CD4-positive, alpha-beta T cell treated with Interleukin-4 for 4 hours (primary cell): ENCODE results near the gene NUTM2E.
"Not testable (repeated sequence)": the region's sequence is repeated elsewhere in the genome, so short reads cannot be mapped to it uniquely, and the experiment has no call there.

Experiments used
- DNase-seq: peaks from one replicate; pipeline ENCODE4 v3.0.0-alpha.2; 2020

The NUTM2E gene

GRCh38 chr10:79866903-79867551, 40.5 kb downstream of the NUTM2E start:
- not testable (repeated sequence) for DNase-seq

DNA sequence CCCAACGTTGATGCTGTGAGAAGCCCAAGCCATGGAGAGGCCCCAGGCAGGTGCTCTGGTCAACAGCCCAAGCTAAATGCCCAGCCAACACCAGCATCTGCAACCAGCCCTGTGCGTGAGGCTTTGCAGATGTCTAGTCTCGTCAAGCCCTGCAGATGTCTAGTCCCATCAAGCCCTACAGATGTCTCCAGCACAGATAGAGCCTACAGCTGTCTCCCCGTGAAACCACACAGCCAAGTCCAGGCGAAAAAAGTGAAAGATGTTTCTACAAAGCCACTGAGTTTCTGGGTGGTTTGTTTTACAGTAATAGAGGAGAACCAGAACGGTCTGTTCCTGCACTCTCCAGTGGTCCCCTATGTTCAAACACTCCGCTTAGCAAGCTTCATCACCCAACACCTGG, 41.5 kb downstream of the NUTM2E start:
- DNase-seq = not testable (repeated sequence)

DNA sequence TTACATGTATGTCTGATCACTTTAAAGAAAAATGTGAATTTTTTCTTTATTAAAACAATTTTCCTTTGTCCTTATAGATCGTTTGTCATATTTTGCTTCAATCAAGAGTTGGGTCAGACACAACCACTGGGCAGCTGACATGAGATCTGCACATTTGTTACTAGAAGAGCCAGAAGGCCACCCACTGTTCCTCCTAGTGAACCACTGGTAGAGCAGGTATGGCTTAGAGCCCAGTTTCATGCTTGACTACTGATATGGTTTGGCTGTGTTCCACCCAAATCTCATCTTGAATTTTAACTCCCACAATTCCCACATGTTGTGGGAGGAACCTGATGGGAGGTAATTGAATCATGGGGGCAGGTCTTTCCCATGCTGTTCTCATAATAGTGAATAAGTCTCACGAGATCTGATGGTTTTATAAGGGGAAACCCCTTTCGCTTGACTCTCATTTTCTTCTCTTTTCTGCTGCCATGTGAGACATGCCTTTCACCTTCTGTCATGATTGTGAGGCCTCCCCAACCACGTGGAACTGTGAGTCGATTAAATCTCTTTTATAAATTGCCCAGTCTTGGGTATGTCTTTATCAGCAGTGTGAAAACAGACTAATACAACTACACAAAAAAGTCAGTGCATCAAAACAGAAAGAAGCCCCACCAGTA, 43.0 kb downstream of the NUTM2E start:
- DNase-seq = not testable (repeated sequence)

DNA sequence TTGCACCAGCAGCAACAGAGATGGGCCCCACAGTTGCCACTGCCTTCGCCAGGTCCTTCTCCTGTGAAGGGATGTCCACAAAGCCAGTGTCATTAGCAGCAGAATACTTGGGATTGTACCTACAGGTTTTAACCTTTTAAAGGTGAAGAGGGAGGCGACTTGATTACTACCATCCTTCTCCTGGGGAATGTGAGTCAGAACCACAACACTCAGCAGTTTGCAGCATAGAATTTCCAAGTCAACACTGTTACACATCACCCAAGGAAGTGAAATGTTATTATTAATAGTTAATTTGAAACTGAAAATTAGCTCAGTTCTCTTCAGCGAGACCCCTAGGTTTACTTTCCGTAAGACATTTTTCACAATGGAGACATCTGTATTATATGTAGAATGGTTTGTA, 45.2 kb downstream of the NUTM2E start:
- DNase-seq = not testable (repeated sequence)
